Stimulated activated naive CD4-positive, alpha-beta T cell treated with Interleukin-2 at 50 U/mL for 16 hours (primary cell): ENCODE data around the gene ZNF511.
"Not testable (repeated sequence)": the region's sequence is repeated elsewhere in the genome, so short reads cannot be mapped to it uniquely, and the experiment has no call there.

Source experiments
- DNase-seq: peaks from one replicate; lab custom pipeline; 2025; lab: John Stamatoyannopoulos, UW

ZNF511 gene

GRCh38 chr10:133308421-133309099 is at the start of gene ZNF511, which contains the start of gene TUBGCP2:
Gene ZNF511, plus strand, starts transcription at chr10:133308914. Its CDS starts 30 bp downstream, at chr10:133308944.
Gene TUBGCP2, minus strand, starts transcription at chr10:133308872. Its CDS starts 5,931 bp downstream, at chr10:133302941.
- DNase-seq, result peak; percentile 86

- no peak for DNase-seq
Measured at GRCh38 chr10:133259602-133259989, 49.1 kb upstream of the ZNF511 start.

GRCh38 chr10:133260895-133261725 is 47.6 kb upstream of the ZNF511 start:
- DNase-seq, result peak; percentile 59

- DNase-seq, result peak; percentile 86
Measured at GRCh38 chr10:133261726-133262325, 46.9 kb upstream of the ZNF511 start.

GRCh38 chr10:133262696-133263095 is 46.0 kb upstream of the ZNF511 start:
- DNase-seq, result no peak

GRCh38 chr10:133263674-133264073 is 45.0 kb upstream of the ZNF511 start:
- DNase-seq, result no peak

- peak; percentile 14 for DNase-seq
Measured at GRCh38 chr10:133264461-133264860, 44.3 kb upstream of the ZNF511 start.

GRCh38 chr10:133265052-133265451 is 43.7 kb upstream of the ZNF511 start:
- DNase-seq, result not testable (repeated sequence)

GRCh38 chr10:133266056-133266795 is 42.5 kb upstream of the ZNF511 start:
- no peak for DNase-seq

- no peak for DNase-seq
Measured at GRCh38 chr10:133267293-133267692, 41.4 kb upstream of the ZNF511 start.

GRCh38 chr10:133267829-133268228 is 40.9 kb upstream of the ZNF511 start:
- no peak for DNase-seq

- no peak for DNase-seq
Measured at GRCh38 chr10:133268532-133268931, 40.2 kb upstream of the ZNF511 start.

GRCh38 chr10:133269367-133269766 is 39.3 kb upstream of the ZNF511 start:
- no peak for DNase-seq

- no peak for DNase-seq
Measured at GRCh38 chr10:133270204-133270603, 38.5 kb upstream of the ZNF511 start.

GRCh38 chr10:133270773-133271297 is 37.9 kb upstream of the ZNF511 start:
- DNase-seq, result no peak

- DNase-seq, result no peak
Measured at GRCh38 chr10:133271521-133272300, 37.0 kb upstream of the ZNF511 start.

GRCh38 chr10:133272301-133272963 is 36.3 kb upstream of the ZNF511 start:
- no peak for DNase-seq

- no peak for DNase-seq
Measured at GRCh38 chr10:133272964-133273420, 35.7 kb upstream of the ZNF511 start.

GRCh38 chr10:133273534-133274143 is 35.1 kb upstream of the ZNF511 start:
- no peak for DNase-seq
